Suprapubic skin (tissue), 4 donors: ENCODE measurements around the gene MLPH. TPM values are rescaled to one million over a fixed set of nuclear protein-coding genes. Genes with fewer than 3 reads are reported as not detected.
A peak's percentile ranks its signal among the peaks of the same experiment; 100 is the strongest.

Experiments
- DNase-seq, 2 donors: peaks; one replicate each; pipeline ENCODE4 v3.0.0-alpha.2; 2019; ENCODE audit warnings: low spot score in 2 of 2
- H3K27ac ChIP-seq: fragments of 200-600 bp; sonication (generic); one replicate; pipeline ENCODE4 v1.5.1; 2019
- H3K27me3 ChIP-seq: fragments of 200-600 bp; sonication (generic); one replicate; pipeline ENCODE4 v1.5.1; 2019
- H3K36me3 ChIP-seq: fragments of 200-600 bp; sonication (generic); one replicate; pipeline ENCODE4 v1.5.1; 2019
- H3K4me1 ChIP-seq: fragments of 200-600 bp; sonication (generic); one replicate; pipeline ENCODE4 v1.5.1; 2019
- H3K4me3 ChIP-seq: fragments of 200-600 bp; sonication (generic); one replicate; pipeline ENCODE4 v1.5.1; 2019; ENCODE audit warnings: mild to moderate bottlenecking
- H3K9me3 ChIP-seq: fragments of 200-600 bp; sonication (generic); one replicate; pipeline ENCODE4 v1.5.1; 2019
- EP300 ChIP-seq: sonication (generic); formaldehyde crosslinking; IDR thresholded peaks from one replicate; pipeline ENCODE4 v1.6.1; 2017; ENCODE audit warnings: antibody characterized with exemption
- POLR2A ChIP-seq, 2 donors: fragments of 450-650 bp; IDR thresholded peaks; one replicate each; pipeline ENCODE4 v1.6.1; 2017; ENCODE audit warnings: antibody characterized with exemption in 2 of 2, mild to moderate bottlenecking in 2 of 2, moderate library complexity in 2 of 2
- POLR2AphosphoS5 ChIP-seq, 3 donors: sonication (generic); formaldehyde crosslinking; IDR thresholded peaks; one replicate each; pipeline ENCODE4 v1.6.1; 2017; ENCODE audit warnings: antibody characterized with exemption in 3 of 3
- WGBS: methylation state at CpG from one replicate; pipeline ENCODE4 v1.1.5; 2018; 5-methylcytosine and 5-hydroxymethylcytosine counted together
- total RNA-seq, 4 donors: library from RNA; depleted of rRNA; stranded (reverse); fragments of >200 nt; gene quantifications; one replicate each; pipeline ENCODE4 v1.1.0, GENCODE V29; 2016
- TF ChIP-seq, protein P1 (sequence below), 2 donors: fragments of 200-600 bp in 1 of 2; fragments of 450-650 bp in 1 of 2; sonication (generic) in 1 of 2; IDR thresholded peaks; one replicate each; pipeline ENCODE4 v1.5.1; 2016 to 2019; ENCODE audit warnings: antibody characterized with exemption in 2 of 2, mild to moderate bottlenecking in 1 of 2, moderate library complexity in 1 of 2

The MLPH gene
- total RNA-seq, 4 donors from 2014 or later = 8.8 to 41.1 (median 24.4) TPM

DNA sequence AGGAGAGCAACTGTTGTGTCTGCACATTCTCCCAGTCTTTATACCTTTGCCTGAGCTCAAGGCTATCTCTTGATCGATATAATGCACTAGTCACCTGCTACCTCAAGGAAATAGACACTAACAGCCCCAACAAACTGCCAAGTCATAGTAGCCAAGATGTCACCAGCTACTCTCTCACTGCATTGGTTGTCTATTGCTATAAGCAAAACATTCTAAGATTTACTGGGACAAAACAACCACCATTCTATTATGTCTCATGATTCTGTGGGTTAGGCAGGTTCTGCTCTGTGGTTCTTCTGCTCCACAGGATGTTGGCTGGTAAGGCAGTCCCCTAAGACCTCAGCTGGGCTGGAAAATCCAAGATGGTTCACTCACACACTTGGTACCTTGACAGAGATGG, 28.5 kb upstream of the MLPH start:
- H3K9me3 ChIP-seq = no peaks in the 10 kb centered on the region
- WGBS = 94% methylated on average over 1 of the region's 1 CpG
- H3K4me3 ChIP-seq = no peak overlapping the region
- no peaks in the 10 kb centered on the region for H3K27me3 ChIP-seq
- H3K27ac ChIP-seq = peak overlapping the region; percentile 31
- H3K36me3 ChIP-seq = no peaks in the 10 kb centered on the region
- no peak for TF ChIP-seq EP300
- TF ChIP-seq POLR2A (IDR thresholded peaks at IDR 0.05) = no peak
- H3K4me1 ChIP-seq = peaks cover 4% of the 10 kb centered on the region
- no peak for DNase-seq

DNA sequence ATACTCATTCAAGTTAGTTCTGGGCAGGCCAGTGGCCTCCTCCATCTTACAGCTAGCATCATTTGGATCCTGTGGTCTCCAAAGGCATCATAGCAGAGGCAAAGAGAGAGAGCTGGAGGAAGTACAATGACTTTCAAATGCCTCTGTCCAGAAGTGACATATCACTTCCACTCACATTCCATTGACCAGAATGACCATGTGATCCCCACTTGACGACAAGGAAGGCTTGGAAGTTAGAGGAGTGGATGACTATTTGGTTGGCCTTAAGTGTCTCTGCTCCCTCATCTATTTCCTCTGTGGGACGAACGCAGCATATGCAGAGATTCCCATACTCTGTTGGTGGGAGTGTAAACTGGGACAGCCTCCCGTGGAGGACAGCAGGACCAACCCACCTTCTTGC, 27.8 kb upstream of the MLPH start:
- H3K36me3 ChIP-seq = no peaks in the 10 kb centered on the region
- H3K9me3 ChIP-seq = no peaks in the 10 kb centered on the region
- no peak for TF ChIP-seq POLR2A (IDR thresholded peaks at IDR 0.05)
- no peaks in the 10 kb centered on the region for H3K27me3 ChIP-seq
- WGBS = 89% methylated on average over 4 of the region's 4 CpGs
- H3K4me1 ChIP-seq = peaks cover 4% of the 10 kb centered on the region
- H3K4me3 ChIP-seq = no peak overlapping the region
- peak in 1 of 2 donors; percentile 14 for DNase-seq
- H3K27ac ChIP-seq = peak overlapping the region; percentile 31

DNA sequence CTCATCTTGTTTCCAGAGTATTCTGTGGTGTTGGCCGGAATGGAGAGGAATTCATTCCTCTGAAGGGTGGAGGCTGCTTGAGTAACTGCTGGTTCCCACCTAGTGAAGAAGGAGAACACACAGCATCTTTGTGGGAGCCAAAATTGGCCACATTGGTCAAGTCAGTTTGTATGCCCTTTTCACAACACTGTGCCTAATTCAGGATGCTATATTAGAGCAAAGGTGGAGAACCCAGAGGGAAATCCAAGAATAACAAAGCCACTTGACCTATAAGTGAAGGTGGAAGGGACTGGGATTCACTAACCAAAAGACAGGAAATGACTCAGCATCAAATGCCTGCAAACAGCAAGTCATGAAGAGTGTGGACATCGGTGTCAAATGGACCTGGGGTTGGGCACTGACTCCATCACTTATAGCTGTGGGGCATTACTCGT, 27.3 kb upstream of the MLPH start:
- WGBS = 75% methylated on average over 3 of the region's 3 CpGs
- H3K27ac ChIP-seq = peak overlapping the region; percentile 31

DNA sequence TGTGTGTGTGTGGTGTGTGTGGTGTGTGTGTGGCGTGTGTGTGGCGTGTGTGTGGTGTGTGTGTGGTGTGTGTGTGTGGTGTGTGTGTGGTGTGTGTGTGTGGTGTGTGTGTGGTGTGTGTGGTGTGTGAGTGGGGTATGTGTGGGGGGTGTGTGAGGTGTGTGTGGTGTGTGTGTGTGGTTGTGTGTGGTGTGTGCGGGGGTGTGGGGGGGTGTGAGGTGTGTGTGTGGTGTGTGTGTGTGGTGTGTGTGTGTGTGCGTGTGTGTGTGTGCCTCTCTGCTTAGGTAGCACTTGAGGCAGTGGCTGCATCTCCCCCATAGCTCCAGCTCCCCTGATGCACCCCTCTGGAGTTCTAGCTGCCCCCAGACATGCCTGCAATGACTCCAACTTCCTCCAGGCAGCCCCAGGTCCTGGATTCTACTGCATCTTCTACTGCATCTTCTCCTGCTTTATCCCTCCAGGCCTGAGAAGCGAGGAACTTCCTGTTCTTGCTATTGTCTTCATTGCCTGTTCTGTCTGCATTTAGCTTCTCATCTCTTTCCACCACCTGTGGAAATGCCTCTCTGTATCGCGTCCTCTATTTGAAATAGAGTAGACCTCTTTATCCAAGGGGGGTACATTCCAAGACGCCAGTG, 22.2 kb upstream of the MLPH start:
- Histone ChIP-seq H3K4me3 (no peak overlapping the region), H3K9me3 (no peaks in the 10 kb centered on the region), H3K27me3 (no peaks in the 10 kb centered on the region), H3K27ac (no peak overlapping the region), H3K4me1 (no peaks in the 10 kb centered on the region), H3K36me3 (no peaks in the 10 kb centered on the region)
- DNase-seq = no peak
- 96% methylated on average over 8 of the region's 8 CpGs for WGBS
- TF ChIP-seq POLR2A (IDR thresholded peaks at IDR 0.05) (no peak), POLR2AphosphoS5 (IDR thresholded peaks at IDR 0.05) (no peak), EP300 (no peak)
- TF ChIP-seq, protein P1, sequence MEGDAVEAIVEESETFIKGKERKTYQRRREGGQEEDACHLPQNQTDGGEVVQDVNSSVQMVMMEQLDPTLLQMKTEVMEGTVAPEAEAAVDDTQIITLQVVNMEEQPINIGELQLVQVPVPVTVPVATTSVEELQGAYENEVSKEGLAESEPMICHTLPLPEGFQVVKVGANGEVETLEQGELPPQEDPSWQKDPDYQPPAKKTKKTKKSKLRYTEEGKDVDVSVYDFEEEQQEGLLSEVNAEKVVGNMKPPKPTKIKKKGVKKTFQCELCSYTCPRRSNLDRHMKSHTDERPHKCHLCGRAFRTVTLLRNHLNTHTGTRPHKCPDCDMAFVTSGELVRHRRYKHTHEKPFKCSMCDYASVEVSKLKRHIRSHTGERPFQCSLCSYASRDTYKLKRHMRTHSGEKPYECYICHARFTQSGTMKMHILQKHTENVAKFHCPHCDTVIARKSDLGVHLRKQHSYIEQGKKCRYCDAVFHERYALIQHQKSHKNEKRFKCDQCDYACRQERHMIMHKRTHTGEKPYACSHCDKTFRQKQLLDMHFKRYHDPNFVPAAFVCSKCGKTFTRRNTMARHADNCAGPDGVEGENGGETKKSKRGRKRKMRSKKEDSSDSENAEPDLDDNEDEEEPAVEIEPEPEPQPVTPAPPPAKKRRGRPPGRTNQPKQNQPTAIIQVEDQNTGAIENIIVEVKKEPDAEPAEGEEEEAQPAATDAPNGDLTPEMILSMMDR (IDR thresholded peaks at IDR 0.05) = no peak

More for the DNA sequence above, 27.3 kb upstream of the MLPH start:
- Histone ChIP-seq H3K4me1 (peaks cover 4% of the 10 kb centered on the region), H3K27me3 (no peaks in the 10 kb centered on the region), H3K36me3 (no peaks in the 10 kb centered on the region), H3K9me3 (no peaks in the 10 kb centered on the region), H3K4me3 (no peak overlapping the region)
- DNase-seq = no peak
- TF ChIP-seq POLR2A (IDR thresholded peaks at IDR 0.05) (no peak), POLR2AphosphoS5 (IDR thresholded peaks at IDR 0.05) (no peak), EP300 (no peak)
- TF ChIP-seq, protein P1 (IDR thresholded peaks at IDR 0.05) = no peak

DNA sequence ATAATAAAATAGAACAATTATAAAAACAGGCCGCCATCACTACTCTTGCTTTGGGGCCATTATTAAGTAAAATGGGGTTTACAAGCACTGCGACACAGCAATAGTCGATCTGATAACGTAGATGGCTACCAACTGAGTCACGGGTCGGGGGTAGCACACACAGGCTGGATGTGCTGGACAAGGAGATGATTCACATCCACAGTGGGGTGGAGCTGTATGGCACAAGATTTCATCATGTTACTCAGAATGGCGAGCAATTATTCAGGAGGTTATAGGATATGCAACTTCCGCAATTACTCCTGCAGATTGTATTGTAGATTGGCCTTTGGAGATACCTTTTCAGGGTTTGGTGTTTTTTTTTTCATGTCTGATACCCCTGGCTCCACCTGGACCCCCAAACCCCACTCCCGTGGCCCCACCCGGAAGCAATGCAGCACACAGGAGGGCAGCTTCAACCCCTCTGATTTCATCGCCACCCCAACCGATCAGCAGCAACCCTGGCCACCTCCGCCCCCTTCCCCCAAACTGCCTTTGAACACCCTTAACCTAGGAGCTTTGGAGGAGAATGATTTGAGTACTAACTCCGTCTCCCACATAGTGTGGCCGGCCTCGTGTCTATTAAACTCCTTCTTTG, 21.4 kb upstream of the MLPH start:
- Histone ChIP-seq H3K27ac (no peak overlapping the region), H3K4me1 (no peaks in the 10 kb centered on the region), H3K9me3 (no peaks in the 10 kb centered on the region), H3K27me3 (no peaks in the 10 kb centered on the region), H3K4me3 (no peak overlapping the region), H3K36me3 (no peaks in the 10 kb centered on the region)
- TF ChIP-seq EP300 (no peak), POLR2A (IDR thresholded peaks at IDR 0.05) (no peak), POLR2AphosphoS5 (IDR thresholded peaks at IDR 0.05) (no peak)
- TF ChIP-seq, protein P1 (IDR thresholded peaks at IDR 0.05) = no peak
- WGBS = 89% methylated on average over 16 of the region's 16 CpGs
- DNase-seq = no peak

DNA sequence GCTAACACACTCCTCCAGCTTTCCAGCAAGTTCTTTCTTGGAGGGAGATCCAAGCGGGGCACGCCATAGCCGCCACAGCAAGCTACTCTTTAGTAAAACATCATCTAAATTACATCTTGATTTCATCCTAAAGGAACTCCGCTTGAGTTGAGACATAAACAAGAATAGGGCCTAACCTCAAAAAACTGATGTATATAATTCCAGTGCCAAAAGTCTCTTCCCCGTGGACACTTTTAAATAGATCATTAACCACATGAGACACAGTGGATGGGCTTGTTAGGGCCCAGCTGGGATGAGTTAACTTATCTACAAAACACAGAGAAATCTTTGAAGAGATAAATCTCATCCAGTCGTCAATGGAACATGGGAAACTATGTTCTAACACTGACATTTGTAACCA, 20.8 kb upstream of the MLPH start:
- H3K27ac ChIP-seq = no peak overlapping the region

More for the DNA sequence above, 20.8 kb upstream of the MLPH start:
- no peaks in the 10 kb centered on the region for H3K4me1 ChIP-seq
- WGBS = 61% methylated on average over 6 of the region's 6 CpGs
- no peaks in the 10 kb centered on the region for H3K27me3 ChIP-seq
- H3K36me3 ChIP-seq = no peaks in the 10 kb centered on the region
- DNase-seq = no peak
- no peaks in the 10 kb centered on the region for H3K9me3 ChIP-seq
- H3K4me3 ChIP-seq = no peak overlapping the region
- TF ChIP-seq, protein P1 (IDR thresholded peaks at IDR 0.05) = no peak
- TF ChIP-seq POLR2AphosphoS5 (IDR thresholded peaks at IDR 0.05) = no peak
- TF ChIP-seq EP300 = no peak
- TF ChIP-seq POLR2A (IDR thresholded peaks at IDR 0.05) = no peak
